ENCODE data around the gene MAB21L4.

DNA sequence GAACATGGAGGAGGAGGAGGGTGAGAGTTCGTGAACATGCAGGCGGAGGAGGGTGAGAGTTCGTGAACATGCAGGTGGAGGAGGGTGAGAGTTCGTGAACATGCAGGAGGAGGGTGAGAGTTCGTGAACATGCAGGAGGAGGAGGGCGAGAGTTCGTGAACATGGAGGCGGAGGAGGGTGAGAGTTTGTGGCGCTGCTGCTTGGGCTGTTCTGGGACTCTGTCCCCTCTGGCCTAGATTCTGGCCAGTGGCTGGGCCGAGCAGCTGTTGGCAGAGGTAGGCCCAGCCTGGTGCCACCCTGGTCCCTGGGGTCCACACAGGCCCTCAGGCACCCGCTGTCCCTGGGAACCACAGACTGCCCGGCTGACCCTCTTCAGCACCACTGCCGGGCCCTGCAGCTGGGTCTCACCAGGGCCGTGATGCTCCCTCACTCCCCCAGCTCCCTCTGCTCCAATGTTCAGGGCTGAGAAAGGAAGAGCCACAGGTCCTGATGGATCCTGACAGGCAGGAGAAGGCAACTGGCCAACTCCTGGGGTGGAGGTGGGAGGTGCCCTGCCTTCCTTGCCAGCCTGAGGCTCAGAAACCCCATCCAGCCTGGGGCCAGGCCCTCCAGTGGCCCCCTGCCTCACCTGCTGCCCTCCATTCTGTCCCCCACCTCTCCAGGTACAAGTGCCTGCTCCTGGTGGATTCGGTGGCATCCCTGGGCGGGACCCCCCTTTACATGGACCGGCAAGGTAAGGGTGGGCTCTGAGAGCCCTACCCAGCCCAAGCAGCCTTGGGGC lies 23.4 kb downstream of the MAB21L4 start:
- TF ChIP-seq POLR2A (IDR thresholded peaks at IDR 0.05): no peak
- TF ChIP-seq, protein P1, sequence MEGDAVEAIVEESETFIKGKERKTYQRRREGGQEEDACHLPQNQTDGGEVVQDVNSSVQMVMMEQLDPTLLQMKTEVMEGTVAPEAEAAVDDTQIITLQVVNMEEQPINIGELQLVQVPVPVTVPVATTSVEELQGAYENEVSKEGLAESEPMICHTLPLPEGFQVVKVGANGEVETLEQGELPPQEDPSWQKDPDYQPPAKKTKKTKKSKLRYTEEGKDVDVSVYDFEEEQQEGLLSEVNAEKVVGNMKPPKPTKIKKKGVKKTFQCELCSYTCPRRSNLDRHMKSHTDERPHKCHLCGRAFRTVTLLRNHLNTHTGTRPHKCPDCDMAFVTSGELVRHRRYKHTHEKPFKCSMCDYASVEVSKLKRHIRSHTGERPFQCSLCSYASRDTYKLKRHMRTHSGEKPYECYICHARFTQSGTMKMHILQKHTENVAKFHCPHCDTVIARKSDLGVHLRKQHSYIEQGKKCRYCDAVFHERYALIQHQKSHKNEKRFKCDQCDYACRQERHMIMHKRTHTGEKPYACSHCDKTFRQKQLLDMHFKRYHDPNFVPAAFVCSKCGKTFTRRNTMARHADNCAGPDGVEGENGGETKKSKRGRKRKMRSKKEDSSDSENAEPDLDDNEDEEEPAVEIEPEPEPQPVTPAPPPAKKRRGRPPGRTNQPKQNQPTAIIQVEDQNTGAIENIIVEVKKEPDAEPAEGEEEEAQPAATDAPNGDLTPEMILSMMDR (IDR thresholded peaks at IDR 0.05): no peak
- no peak for TF ChIP-seq POLR2AphosphoS5 (IDR thresholded peaks at IDR 0.05)

Data from prostate gland (tissue), 2 donors.